Smooth muscle cell (in vitro differentiated cells): Measurements from ENCODE around the gene TRAK2. TPM values are rescaled to one million over a fixed set of nuclear protein-coding genes. Genes with fewer than 3 reads are reported as not detected.

Source experiments
- DNase-seq: peaks from one replicate; lab custom pipeline; 2025; ENCODE audit not compliant: unreplicated experiment; lab: John Stamatoyannopoulos, UW
- H2AFZ ChIP-seq: fragments of 200-600 bp; sonication (generic); 2 replicates; pipeline ENCODE4 v1.6.0; 2016; ENCODE audit warnings: antibody characterized with exemption, low read depth, mild to moderate bottlenecking
- H3F3A ChIP-seq: fragments of 200-600 bp; sonication (generic); 2 replicates; pipeline ENCODE4 v1.6.0; 2017; ENCODE audit warnings: antibody characterized with exemption, low read depth
- H3K27ac ChIP-seq: fragments of 200-600 bp; sonication (generic); 2 replicates; pipeline ENCODE4 v1.5.1; 2016; ENCODE audit warnings: low read depth, mild to moderate bottlenecking
- H3K27me3 ChIP-seq: fragments of 200-600 bp; sonication (generic); 2 replicates; pipeline ENCODE4 v1.6.1; 2016; ENCODE audit warnings: low read depth, mild to moderate bottlenecking
- H3K36me3 ChIP-seq: fragments of 200-600 bp; sonication (generic); 2 replicates; pipeline ENCODE4 v1.5.1; 2016; ENCODE audit warnings: low read depth
- H3K4me1 ChIP-seq: fragments of 200-600 bp; sonication (generic); 2 replicates; pipeline ENCODE4 v1.5.1; 2016; ENCODE audit warnings: low read depth
- H3K4me2 ChIP-seq: fragments of 200-600 bp; sonication (generic); 2 replicates; pipeline ENCODE4 v1.6.0; 2016; ENCODE audit warnings: mild to moderate bottlenecking
- H3K4me3 ChIP-seq: fragments of 200-600 bp; sonication (generic); 2 replicates; pipeline ENCODE4 v1.5.1; 2016; ENCODE audit warnings: mild to moderate bottlenecking
- H3K79me2 ChIP-seq: fragments of 200-600 bp; sonication (generic); 2 replicates; pipeline ENCODE4 v1.6.0; 2016; ENCODE audit warnings: low read depth, mild to moderate bottlenecking
- H3K9ac ChIP-seq: fragments of 200-600 bp; sonication (generic); 2 replicates; pipeline ENCODE4 v1.6.0; 2016; ENCODE audit warnings: low read depth
- H3K9me3 ChIP-seq: fragments of 200-600 bp; sonication (generic); replicated peaks from 2 replicates; pipeline ENCODE4 v1.5.1; 2016; ENCODE audit warnings: low read depth
- H4K20me1 ChIP-seq: fragments of 200-600 bp; sonication (generic); 2 replicates; pipeline ENCODE4 v1.6.0; 2016; ENCODE audit warnings: low read depth
- WGBS: methylation state at CpG from one replicate; pipeline ENCODE4 v1.1.7; 2016; ENCODE audit warnings: low lambda C conversion rate; 5-methylcytosine and 5-hydroxymethylcytosine counted together
- polyA plus RNA-seq: library from polyadenylated mRNA; unstranded; fragments of >200 nt; fragmentation: Nextera tagmentation; extraction: Ambion mirVana; gene quantifications from 2 replicates; pipeline ENCODE4 v1.2.1, GENCODE V29; 2016
- total RNA-seq: library from RNA; depleted of rRNA; stranded (reverse); fragments of >200 nt; gene quantifications from 2 replicates; pipeline ENCODE4 v1.2.3, GENCODE V29; 2014
- TF ChIP-seq, protein P1 (sequence below): fragments of 200-600 bp; sonication (generic); IDR thresholded peaks from 2 replicates; pipeline ENCODE4 v1.5.1; 2017; ENCODE audit warnings: borderline replicate concordance, mild to moderate bottlenecking, antibody characterized with exemption; ENCODE audit not compliant: insufficient read depth, poor library complexity, severe bottlenecking

TRAK2 gene
- total and polyA plus RNA-seq, 2 experiments from 2014 or later = 6.3 to 15.7 TPM

DNA sequence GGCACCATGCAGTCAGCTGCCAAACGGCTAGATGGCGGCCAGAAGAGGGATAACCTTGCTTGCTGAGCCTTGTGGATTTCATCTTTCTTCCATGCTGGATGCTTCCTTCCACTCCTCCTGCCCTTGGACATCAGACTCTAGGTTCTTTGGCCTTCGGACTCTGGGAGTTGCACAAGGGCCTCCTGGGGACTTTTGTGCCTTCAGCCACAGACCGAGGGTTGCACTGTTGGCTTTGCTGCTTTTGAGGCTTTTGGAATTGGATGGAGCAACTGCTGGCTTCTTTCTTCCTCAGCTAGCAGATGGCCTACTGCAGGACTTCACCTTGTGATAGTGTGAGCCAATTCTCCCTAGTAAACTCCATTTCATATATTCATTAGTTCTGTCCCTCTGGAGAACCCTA, 31.3 kb upstream of the TRAK2 start:
- no peaks in the 10 kb centered on the region for H3K9me3 ChIP-seq
- H3K36me3 ChIP-seq = no peaks in the 10 kb centered on the region
- H3F3A ChIP-seq = no peaks in the 10 kb centered on the region
- 98% methylated on average over 4 of the region's 4 CpGs for WGBS
- no peaks in the 10 kb centered on the region for H3K27me3 ChIP-seq
- H3K79me2 ChIP-seq = no peaks in the 10 kb centered on the region
- H3K27ac ChIP-seq = no peak overlapping the region
- H3K4me1 ChIP-seq = no peaks in the 10 kb centered on the region
- H4K20me1 ChIP-seq = no peaks in the 10 kb centered on the region
- no peak overlapping the region for H3K9ac ChIP-seq
- no peak for DNase-seq
- H3K4me3 ChIP-seq = no peak overlapping the region
- TF ChIP-seq, protein P1, sequence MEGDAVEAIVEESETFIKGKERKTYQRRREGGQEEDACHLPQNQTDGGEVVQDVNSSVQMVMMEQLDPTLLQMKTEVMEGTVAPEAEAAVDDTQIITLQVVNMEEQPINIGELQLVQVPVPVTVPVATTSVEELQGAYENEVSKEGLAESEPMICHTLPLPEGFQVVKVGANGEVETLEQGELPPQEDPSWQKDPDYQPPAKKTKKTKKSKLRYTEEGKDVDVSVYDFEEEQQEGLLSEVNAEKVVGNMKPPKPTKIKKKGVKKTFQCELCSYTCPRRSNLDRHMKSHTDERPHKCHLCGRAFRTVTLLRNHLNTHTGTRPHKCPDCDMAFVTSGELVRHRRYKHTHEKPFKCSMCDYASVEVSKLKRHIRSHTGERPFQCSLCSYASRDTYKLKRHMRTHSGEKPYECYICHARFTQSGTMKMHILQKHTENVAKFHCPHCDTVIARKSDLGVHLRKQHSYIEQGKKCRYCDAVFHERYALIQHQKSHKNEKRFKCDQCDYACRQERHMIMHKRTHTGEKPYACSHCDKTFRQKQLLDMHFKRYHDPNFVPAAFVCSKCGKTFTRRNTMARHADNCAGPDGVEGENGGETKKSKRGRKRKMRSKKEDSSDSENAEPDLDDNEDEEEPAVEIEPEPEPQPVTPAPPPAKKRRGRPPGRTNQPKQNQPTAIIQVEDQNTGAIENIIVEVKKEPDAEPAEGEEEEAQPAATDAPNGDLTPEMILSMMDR = no peak
- no peak overlapping the region for H3K4me2 ChIP-seq
- H2AFZ ChIP-seq = no peak overlapping the region

DNA sequence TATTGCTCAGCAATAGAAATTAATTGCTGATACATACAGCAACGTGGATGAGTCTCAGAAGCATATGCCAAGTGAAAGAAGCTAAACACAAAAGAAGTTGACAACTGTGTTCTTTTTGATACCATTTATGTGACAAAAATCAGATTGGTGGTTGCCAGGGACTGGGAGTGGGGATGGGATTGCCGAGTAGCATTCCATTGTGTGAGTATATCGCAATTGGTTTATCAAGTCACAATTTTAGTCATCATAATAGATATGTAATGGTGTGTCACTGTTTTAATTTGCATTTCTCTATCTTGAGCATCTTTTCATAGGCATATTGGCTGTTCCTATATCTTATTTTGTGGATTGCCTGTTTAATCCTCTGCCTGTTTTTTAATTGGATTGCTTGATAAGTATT, 21.2 kb upstream of the TRAK2 start:
- H3K4me2 ChIP-seq = no peak overlapping the region
- no peak overlapping the region for H3K4me3 ChIP-seq
- no peak overlapping the region for H2AFZ ChIP-seq
- no peak for DNase-seq
- TF ChIP-seq, protein P1 = no peak
- H3K4me1 ChIP-seq = no peaks in the 10 kb centered on the region
- H3K36me3 ChIP-seq = peaks cover 5% of the 10 kb centered on the region
- H3K27ac ChIP-seq = no peak overlapping the region
- H3K9ac ChIP-seq = no peak overlapping the region
- H3K79me2 ChIP-seq = no peaks in the 10 kb centered on the region
- no peaks in the 10 kb centered on the region for H4K20me1 ChIP-seq
- H3K9me3 ChIP-seq = no peaks in the 10 kb centered on the region
- WGBS = 91% methylated on average over 3 of the region's 3 CpGs
- H3K27me3 ChIP-seq = no peaks in the 10 kb centered on the region
- H3F3A ChIP-seq = peaks cover under 1% of the 10 kb centered on the region

DNA sequence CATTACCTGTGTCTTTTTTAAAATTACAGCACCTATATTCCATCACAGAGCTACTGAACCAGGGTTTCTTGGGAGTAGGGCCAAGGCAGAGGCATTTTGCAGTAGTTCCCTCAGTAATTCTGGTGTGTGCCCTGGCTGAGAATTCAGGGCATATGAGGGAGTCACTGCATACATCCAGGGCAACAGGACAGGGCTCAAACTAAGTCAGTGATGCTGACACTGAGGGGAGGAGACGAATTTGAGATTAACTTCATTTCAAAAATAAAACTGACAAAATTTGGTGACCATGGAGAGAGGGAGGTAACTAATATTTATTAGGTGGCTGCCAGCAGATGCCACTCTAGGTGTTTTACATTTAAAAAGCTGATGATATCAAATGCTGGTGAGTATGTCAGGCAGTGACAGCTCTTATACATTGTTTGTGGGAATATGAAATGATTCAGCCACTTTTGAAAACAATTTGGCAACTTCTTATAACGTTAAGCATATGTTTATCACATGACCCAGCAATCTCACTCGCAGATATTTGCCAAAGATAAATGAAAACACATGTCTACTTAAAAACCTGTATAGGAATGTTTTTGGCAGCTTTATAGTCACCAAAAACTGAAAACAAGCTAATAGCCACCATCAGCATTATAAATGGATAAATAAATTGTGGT, 20.6 kb upstream of the TRAK2 start:
- no peaks in the 10 kb centered on the region for H4K20me1 ChIP-seq
- no peak overlapping the region for H3K27ac ChIP-seq
- no peaks in the 10 kb centered on the region for H3K4me1 ChIP-seq
- TF ChIP-seq, protein P1 = no peak
- peaks cover 5% of the 10 kb centered on the region for H3F3A ChIP-seq
- no peaks in the 10 kb centered on the region for H3K79me2 ChIP-seq
- no peak overlapping the region for H3K4me3 ChIP-seq
- no peak overlapping the region for H3K9ac ChIP-seq
- no peak overlapping the region for H3K4me2 ChIP-seq
- no peak overlapping the region for H2AFZ ChIP-seq
- H3K36me3 ChIP-seq = peaks cover 5% of the 10 kb centered on the region
- no peak for DNase-seq
- 81% methylated on average over 3 of the region's 3 CpGs for WGBS
- no peaks in the 10 kb centered on the region for H3K27me3 ChIP-seq
- no peaks in the 10 kb centered on the region for H3K9me3 ChIP-seq
